ELR (cell line): Measurements from ENCODE around the gene RFWD3.
"Not testable (repeated sequence)": the region's sequence is repeated elsewhere in the genome, so short reads cannot be mapped to it uniquely, and the experiment has no call there.

Source experiments
- DNase-seq: peaks from one replicate; pipeline ENCODE4 v3.0.0-alpha.2; 2015; ENCODE audit warnings: low read depth

The RFWD3 gene, protein sequence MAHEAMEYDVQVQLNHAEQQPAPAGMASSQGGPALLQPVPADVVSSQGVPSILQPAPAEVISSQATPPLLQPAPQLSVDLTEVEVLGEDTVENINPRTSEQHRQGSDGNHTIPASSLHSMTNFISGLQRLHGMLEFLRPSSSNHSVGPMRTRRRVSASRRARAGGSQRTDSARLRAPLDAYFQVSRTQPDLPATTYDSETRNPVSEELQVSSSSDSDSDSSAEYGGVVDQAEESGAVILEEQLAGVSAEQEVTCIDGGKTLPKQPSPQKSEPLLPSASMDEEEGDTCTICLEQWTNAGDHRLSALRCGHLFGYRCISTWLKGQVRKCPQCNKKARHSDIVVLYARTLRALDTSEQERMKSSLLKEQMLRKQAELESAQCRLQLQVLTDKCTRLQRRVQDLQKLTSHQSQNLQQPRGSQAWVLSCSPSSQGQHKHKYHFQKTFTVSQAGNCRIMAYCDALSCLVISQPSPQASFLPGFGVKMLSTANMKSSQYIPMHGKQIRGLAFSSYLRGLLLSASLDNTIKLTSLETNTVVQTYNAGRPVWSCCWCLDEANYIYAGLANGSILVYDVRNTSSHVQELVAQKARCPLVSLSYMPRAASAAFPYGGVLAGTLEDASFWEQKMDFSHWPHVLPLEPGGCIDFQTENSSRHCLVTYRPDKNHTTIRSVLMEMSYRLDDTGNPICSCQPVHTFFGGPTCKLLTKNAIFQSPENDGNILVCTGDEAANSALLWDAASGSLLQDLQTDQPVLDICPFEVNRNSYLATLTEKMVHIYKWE

DNA sequence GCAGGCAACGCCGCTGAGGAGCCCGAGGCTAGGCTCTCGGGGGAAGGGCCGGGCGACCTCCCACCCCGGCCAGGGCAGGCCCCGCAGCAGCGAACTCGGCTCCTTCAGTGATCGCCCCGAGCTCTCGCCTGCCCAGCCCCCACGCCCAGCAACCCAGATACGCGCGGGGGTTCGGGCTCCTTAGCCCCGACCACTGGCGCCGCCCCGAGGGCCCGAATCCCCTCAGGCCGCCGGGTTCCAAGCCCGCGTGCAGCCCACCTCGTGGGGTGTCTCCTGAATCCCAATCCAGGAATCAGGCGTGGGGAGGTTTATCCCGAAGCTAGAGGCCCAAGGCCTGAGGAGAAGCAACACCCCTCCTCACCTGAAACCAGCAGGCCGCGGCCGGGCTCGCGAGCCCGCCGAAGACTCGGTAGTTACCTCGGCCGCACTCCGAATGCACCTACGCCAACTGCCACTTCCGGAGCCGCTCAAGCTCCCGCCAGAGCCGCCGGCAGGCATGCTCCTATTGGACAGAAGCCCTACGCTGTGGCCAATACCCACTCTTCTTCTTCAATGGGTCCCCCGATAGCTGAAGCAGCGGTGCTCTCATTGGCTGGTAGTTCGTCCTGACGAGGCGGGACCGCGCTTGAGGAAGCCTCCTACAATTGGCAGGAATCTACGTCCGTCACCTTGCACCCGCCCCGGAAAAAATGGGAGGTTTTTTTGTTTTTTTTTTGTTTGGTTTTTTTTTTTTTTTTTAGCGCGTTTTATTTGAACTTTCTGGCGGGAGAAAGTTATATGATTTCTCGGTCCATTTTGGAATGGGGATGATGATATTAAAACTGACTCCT, at the start of gene RFWD3:
TSS of gene RFWD3 (minus strand) at position 453 of the 830 bp plus-strand sequence. CDS start 5,428 bp downstream, outside the sequence.
- peak; percentile 100 for DNase-seq

DNA sequence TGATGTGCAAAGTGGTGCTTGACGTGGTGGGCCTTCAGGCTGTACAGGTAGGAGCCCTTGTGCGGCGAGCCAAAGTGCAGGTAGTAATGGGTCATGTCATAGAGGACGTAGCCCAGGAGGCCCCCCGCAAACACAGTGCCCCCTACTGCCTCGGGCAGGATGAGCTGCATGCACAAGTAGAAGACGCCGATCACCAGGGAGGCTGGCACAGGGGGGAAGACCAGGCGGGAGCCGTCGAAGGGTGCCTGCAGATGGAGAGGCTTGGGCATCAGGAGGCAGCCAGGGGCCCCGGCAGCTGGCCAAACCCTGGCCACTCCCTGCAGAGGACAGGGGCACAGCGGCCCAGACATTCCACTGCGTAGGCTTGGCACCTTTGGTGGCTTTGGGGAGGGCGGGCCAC, 49.7 kb upstream of the RFWD3 start:
- no peak for DNase-seq

DNA sequence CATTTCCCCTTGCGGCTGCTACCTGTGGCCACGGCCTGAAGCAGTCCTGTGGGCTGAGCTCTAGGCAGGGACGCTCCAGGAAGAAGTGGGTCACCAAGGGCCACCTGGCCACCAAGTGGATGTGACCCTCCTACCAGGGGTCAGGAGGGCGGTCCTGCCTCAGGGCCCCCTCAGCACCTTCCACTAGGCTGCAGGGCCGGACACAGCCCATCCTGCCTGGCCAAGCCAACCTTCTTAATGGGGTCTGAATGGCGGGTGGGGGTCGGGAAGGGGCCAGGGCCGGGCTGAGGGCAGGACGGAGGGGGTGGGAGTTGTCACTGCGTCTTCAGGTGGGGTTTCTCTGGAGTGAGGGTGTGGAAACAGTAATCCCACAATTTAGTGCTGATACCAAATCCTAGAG, 47.2 kb upstream of the RFWD3 start:
- DNase-seq: no peak

DNA sequence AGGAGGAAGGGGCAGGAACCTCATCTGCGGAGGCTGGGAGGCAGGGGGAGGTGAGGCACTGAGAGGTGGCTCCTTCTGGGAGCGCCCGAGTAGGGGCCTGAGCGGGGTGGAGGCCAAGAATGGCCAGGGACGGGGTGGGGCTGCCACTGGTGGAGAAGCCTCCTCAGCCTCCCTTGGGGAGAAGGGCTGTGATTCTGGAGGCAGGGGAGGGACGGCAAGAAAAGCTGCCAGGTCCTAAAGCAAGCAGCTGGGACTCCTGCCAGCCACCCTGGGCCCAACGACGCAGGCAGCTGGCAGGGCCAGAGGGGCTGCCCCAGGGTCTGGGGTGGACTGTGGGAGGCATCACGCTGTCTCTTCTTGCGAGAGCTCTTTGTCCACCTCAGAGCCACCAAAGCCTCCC, 46.6 kb upstream of the RFWD3 start:
- no peak for DNase-seq

DNA sequence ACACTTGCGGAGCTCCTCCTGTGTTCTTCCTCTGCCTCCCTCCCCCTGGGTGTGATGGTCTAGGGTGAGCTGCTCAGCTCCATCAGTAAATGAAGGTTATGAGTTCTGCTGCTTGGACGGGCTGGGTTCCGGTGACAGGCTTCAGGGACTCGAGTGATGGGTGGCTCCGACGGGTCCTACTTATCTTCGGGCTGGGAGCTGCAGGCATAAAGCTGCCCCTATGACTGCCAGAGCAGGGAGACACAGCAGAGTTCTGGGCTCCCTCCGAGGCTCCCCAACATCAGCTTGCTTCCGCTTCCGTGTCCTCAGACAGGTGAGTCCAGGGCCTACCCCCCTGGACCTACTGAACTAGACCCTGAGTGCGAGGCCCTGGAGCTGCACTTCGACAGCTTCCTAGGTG, 45.3 kb upstream of the RFWD3 start:
- no peak for DNase-seq

DNA sequence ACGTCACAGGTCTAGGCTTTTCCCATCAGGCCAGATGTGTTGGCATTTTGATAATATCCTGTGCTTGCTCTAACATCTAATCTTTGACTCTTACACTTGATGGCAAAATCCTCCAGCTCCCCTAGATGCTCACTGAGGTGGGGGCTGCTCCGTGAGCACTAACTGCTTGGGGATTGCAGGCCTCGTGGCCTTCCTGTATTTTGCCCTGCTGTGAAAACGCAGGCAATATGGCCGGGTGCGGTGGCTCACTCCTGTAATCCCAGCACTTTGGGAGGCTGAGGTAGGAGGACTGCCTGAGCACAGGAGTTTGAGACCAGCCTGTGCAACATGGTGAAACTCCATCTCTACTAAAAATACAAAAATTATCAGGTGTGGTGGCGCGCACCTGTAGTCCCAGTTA, 43.7 kb upstream of the RFWD3 start:
- DNase-seq: no peak

DNA sequence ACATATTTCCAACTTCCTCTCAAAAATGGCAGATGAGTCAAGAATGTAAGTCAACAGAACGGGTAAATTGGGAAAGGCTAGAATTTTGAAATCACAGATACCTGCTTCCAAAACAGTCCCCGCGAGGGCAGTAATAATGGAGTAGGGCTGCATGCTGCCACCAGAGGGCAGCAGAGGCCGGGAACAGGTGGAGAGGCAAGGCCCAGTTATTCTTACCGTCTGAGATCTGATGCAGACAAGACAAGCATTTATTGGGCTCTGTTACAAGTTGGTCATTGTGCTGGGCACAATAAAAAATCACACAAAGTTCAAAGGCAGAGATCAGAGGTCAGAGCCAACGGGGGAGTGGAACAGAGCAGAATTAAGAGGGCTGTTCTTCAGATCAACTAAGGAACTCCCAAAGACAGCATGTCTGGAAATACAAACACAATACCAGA, 42.8 kb upstream of the RFWD3 start:
- DNase-seq: peak; percentile 80

DNA sequence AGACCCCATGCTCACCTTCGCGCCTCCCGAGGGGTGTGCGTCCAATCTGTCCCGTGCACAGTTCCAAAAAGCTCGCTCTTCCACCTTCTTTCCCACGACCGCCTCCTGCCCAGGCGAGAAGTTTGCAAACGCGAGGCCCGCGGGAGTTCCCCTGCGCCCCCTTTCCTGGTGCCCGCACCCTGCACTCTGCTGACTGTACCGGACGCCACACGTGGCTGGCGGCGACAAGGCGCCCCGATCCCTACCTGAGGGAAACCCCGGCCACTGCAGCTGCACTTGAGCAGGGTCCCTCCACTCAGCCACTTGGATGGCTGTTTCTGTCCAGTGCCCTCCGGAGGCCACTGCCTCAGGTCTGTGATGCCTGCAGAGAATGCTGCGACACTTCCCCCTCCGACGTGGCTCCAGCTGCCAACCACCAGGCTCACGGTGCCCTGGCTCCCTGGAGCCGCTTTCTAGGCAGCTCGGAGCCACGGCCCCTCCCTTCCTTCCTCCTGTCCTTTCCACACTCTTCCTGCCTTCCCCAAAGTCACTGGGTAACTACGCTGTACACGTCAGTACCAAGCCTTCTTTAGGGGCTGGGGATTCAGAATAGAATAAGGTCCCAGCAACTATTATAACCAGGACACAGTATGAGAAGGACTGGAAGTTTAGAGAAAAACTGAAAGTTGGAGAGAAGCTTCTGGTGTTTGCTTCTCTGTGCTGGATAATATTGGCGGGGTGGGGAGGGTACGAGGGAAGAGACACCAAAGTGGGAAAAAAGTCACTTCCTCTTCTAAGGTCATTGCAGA, 34.0 kb upstream of the RFWD3 start, which contains the start of gene MLKL:
TSS of gene MLKL (minus strand) at position 425 of the 788 bp plus-strand sequence. CDS start 5,105 bp downstream, outside the sequence.
- DNase-seq: peak; percentile 73

DNA sequence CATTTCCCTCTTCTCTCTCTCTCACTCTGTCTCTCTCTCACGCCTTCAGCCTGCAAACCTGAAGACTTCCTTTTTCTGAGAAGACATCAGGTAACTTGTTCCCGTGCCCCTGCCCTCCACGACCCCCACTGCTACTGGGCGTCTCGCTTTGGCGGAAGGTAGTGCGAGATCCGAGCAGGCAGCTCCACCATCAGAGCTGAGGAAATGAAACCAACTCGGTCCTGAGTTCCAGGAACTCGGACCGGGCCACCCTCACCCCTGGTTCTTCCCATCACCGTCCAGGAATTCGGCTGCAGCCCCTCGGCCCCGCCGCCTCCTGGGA, 33.4 kb upstream of the RFWD3 start:
- DNase-seq: peak; percentile 60

DNA sequence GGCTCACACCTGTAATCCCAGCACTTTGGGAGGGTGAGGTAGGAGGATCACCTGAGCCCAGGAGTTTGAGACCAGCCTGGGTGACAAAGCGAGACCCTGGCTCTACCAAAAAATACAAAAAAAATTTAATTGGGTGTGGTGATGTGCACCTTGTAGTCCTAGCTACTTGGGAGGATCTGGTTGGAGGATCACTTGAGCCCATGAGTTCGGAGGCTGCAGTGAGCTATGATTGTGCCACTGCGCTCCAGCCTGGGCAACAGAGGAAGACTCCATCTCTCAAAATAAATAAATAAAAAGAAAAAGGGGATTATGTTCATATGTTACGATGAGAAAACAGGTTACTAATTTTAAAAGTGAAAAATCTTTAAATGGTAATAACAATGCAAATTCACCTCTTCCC, 33.0 kb upstream of the RFWD3 start:
- DNase-seq: no peak

DNA sequence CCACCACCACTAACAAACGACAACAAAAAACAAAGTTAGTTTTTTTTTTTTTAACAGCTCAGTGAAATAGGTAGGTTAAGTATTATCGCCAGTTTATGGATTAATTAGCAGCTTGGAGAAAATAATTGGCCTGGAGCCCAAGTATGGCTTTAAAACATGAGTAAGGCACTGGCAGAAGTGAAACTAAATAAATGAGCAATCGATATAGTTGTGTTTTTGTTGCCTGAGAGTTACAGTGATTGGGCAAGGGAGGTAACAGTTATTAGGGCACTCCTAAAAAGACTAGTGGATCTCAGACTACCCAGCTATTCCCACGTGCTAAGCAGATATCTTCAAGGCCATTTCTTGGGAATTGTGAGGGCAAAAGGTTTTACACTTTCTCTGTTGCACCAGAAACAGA, 31.5 kb upstream of the RFWD3 start:
- peak; percentile 41 for DNase-seq

DNA sequence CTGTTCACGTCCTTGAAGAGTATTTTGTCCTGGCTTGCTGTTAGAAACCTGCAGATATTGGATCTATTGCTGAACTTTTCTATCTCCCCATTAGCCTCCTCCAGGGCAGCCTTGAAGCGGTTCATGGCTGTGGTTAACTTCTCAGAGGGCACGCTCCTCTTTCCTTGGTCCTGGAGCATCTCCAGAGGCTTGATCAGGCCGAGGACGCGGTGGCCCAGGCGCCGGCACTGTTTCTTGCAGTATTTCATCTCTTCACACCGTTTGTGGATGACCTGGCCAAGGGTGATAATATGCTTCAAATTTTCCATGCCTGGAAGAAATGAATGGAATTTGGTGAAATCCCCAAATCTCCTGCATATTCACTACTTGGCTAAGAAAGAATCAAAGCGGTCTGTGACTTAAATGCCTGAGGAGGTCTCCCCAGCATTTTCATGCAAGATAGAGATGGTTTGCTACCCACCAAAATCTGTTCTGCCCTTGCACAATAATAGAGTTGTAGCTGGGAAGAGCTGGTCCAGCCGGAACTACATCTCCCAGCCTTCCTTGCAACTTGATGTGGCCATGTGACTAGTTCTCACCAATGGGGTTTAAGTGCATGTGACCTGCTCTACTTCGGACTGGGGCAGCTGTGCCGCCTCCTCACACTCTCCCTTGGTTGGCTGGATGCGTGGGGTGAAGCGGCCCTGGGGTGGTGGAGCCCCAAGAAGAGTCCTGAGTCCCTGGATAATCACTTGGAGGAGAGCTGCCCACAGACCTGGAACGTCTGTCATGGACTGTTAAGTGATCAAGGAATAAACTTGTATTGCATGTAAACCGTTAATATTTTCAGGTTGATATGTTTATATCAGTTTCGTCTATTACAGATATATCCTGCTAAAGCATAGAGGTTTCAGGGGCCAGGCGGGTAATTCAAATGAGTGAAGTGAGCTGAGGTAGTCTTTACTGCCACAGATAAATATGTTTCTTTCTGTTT, 29.1 kb upstream of the RFWD3 start:
- peak; percentile 87 for DNase-seq

DNA sequence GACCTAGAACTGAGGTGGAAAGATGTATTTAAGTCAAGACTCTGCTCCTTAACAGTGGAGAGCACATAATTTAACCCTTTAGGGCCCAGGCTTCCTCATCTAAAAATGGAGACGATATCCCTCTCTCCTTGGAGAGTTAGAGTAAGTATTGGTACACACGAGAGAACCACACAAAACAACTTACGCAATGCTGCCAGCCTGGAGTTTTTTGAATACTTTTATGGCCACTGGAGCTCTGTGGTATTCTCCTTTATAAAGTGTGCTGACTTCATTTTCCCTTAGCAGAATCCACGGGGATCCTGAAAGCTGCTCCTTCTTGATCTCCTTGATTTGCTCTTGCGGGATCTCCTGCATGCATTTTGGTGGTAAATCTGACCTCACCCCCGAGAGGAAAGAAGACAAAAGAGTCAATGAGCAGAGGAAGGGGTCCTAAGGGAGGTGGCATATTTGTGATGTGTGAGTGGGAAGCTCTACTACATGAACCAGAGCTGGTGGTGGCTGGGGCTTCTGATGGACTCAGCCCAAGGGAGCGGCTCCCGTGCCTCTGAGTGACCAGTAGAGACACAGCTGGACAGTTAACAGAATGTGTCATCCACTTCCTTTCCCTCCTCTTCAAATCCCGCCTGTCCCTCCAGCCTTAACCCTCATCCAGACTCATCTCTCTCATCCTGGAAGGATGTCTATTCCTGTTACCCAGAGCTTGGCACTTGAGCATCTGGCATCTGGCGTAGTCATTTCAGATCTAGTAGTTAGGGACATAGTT, 24.6 kb upstream of the RFWD3 start:
- peak; percentile 46 for DNase-seq

DNA sequence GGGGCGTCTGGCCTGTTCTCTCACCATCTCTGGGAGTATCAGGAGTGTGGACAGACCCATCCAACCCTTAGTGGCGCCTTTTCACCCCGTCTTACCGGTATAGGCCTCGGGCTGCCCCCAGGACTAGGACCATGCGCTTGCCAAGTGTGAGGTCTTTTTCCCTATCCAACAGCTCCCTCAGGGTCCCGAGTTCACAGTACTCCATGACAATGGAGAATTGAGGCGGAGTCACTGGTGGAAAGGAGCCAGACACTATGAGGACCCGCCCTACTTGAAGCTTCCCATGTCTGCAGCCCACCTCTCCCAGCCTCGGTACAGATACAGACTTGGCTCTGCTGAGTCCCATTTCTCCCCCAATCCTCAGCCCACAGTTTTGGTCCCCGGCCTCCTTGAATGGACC, 15.9 kb upstream of the RFWD3 start:
- no peak for DNase-seq

DNA sequence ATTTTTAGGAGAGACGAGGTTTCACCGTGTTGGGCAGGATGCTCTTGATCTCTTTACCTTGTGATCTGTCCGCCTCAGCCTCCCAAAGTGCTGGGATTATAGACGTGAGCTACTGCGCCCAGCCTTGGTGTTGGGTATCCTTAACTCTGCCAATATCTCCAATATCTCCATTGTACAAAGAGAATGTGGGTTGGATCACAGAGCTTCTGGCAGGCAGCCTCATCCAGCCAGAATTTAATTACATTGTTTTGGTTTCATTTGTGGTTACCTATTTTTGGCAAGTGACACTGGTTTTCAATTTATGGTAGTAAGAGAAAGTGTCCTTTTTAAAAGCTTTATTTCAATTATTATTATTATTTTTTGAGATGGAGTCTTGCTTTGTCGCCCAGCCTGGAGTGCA, 14.0 kb upstream of the RFWD3 start:
- no peak for DNase-seq

DNA sequence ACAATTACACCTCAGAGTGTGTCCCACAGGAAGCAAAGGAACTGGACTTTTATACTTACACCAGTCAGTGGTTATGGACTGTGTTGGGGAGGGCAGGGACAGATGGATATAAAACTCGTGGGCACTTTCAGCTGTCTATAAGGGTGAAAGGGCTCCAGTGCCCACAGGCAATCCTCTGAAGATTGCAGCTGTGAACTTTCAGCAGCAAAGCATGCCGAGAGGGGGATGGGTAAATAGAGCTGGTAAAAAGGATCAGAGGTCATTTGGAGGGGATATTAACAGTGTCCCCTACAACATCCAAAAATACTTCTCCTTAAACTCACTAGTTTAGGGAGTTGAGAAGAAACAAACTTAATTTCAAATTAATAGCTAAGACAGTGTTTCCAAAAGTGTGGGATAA, 13.3 kb upstream of the RFWD3 start:
- DNase-seq: no peak

DNA sequence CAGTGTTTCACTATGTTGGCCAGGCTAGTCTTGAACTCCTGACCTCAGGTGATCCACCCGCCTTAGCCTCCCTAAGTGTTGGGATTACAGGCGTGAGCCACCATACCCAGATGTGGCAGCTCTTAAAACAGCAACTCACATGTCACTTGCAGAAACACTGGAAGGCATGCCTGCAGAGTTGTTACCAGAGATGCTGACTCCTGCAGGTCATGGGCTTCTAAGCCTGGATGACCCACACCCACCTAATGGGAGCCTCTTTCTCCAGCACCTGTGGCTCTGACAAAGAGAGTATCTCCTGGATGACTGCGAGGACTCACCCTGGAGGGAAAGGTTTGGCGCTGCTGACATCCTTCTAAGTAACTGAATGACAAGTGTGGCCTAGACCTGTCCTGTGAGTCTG, 11.2 kb upstream of the RFWD3 start:
- DNase-seq: no peak

DNA sequence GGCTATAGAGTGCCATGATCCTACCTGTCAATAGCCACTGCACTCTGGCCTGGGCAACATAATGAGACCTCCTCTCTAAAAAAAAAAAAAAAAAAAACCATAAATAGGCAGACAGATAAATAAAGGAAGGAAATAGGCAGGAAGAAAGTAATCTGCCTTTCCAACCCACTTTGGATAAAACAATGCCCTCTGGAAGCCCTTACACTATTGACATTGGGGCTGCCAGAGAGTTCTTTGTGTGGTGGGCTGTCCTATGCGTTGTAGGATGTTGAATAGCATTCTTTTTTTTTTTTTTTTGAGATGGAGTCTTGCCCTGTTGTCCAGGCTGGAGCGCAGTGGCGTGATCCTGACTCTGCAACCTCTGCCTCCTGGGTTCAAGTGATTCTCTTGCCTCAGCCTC, 7.2 kb upstream of the RFWD3 start:
- DNase-seq: no peak

DNA sequence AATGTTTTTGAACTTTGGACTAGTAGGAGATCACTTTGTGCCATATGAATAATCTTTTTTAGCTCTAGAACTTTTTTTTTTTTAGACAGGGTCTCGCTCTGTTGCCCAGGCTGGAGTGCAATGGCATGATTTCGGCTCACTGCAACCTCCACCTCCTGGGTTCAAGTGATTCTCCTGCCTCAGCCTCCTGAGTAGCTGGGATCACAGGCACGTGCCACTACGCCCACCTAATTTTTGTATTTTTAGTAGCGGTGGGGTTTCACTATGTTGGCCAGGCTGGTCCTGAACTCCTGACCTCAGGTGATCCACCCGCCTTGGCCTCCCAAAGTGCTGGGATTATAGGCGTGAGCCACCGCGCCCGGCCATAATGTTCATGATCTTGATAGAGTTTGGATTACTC, 2.2 kb upstream of the RFWD3 start:
- DNase-seq: not testable (repeated sequence)

DNA sequence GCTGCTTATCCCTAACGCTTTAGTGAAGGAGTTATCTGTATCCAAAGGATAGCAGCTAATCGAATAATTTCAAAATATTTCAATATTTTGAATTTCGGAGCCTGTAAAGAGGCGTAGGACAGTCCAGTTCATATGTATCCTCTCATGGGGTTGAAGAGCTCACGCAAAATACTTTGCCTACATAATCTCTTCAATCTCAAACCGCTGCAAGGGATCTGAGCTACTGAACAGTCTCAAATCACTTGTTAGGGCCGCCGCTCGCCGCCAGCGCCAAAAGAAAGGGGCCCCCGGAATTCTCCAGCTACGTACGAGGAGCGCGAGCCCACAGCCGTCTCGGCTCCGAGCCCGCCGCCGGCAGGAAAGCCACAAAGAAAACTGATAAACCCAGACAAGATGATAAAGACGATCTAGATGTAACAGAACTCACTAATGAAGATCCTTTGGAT, 601 bp upstream of the RFWD3 start:
- DNase-seq: peak; percentile 61
